Mononuclear cell (primary cell): ENCODE measurements around the gene FOXF1. TPM values are rescaled to one million over a fixed set of nuclear protein-coding genes. Genes with fewer than 3 reads are reported as not detected.

Source experiments
- H3K27me3 ChIP-seq: 2 replicates; pipeline ENCODE4 v1.6.0; 2011; ENCODE audit warnings: low read length, control low read depth; ENCODE audit not compliant: insufficient read depth
- H3K4me1 ChIP-seq: 2 replicates; pipeline ENCODE4 v1.5.1; 2011; ENCODE audit warnings: mild to moderate bottlenecking, low read length, control low read depth; ENCODE audit not compliant: insufficient read depth
- H3K4me3 ChIP-seq: 2 replicates; pipeline ENCODE4 v1.5.1; 2011; ENCODE audit warnings: mild to moderate bottlenecking, low read length, moderate library complexity
- H3K9me3 ChIP-seq: 2 replicates; pipeline ENCODE4 v1.5.1; 2011; ENCODE audit warnings: low read depth, mild to moderate bottlenecking, control low read depth, low read length
- total RNA-seq: library from RNA; depleted of rRNA; stranded (reverse); fragments of >200 nt; gene quantifications from one replicate; pipeline ENCODE4 v1.2.3, GENCODE V29; 2012

FOXF1 gene
- under 0.01 TPM for total RNA-seq

DNA sequence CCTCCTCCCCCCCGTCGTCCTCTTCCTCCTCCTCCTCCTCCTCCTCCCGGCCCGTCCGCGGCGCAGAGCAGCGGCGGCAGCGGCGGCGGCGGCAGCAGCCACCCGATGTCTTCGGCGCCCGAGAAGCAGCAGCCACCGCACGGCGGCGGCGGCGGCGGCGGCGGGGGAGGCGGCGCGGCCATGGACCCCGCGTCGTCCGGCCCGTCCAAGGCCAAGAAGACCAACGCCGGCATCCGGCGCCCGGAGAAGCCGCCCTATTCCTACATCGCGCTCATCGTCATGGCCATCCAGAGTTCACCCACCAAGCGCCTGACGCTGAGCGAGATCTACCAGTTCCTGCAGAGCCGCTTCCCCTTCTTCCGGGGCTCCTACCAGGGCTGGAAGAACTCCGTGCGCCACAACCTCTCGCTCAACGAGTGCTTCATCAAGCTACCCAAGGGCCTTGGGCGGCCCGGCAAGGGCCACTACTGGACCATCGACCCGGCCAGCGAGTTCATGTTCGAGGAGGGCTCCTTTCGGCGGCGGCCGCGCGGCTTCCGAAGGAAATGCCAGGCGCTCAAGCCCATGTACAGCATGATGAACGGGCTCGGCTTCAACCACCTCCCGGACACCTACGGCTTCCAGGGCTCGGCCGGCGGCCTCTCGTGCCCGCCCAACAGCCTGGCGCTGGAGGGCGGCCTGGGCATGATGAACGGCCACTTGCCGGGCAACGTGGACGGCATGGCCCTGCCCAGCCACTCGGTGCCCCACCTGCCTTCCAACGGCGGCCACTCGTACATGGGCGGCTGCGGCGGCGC is at the start of gene FOXF1:
Gene FOXF1, plus strand, starts transcription at position 63 of the 797 bp plus-strand sequence. Its CDS starts 43 bp downstream, at position 106.
- peaks cover 10% of the 10 kb centered on the region for H3K4me1 ChIP-seq
- peaks cover 79% of the 10 kb centered on the region for H3K27me3 ChIP-seq
- H3K4me3 ChIP-seq = peak within 1 kb of the TSS; percentile 22

DNA sequence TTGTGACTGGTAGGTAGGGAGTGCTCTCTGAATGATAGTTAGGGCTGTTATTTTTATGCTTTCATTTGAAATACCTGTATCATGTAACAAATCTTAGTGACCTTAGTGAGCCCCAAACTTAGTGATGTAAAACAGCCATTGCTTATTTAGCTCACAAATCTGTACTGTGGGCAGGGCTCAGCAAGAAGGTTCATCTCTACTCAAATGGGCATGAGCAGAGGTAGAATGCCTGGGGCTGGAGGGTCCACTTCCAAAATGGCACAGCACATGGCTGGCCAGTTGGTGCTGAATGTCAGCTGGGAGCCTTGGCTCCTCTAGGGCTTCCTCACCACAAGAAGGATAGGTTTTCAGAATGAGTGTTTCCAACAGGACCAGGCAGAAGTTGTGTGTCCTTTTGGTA is 49.3 kb upstream of the FOXF1 start:
- H3K9me3 ChIP-seq = no peaks in the 10 kb centered on the region

More for the DNA sequence above, at the start of gene FOXF1:
- H3K9me3 ChIP-seq = no peaks in the 10 kb centered on the region

DNA sequence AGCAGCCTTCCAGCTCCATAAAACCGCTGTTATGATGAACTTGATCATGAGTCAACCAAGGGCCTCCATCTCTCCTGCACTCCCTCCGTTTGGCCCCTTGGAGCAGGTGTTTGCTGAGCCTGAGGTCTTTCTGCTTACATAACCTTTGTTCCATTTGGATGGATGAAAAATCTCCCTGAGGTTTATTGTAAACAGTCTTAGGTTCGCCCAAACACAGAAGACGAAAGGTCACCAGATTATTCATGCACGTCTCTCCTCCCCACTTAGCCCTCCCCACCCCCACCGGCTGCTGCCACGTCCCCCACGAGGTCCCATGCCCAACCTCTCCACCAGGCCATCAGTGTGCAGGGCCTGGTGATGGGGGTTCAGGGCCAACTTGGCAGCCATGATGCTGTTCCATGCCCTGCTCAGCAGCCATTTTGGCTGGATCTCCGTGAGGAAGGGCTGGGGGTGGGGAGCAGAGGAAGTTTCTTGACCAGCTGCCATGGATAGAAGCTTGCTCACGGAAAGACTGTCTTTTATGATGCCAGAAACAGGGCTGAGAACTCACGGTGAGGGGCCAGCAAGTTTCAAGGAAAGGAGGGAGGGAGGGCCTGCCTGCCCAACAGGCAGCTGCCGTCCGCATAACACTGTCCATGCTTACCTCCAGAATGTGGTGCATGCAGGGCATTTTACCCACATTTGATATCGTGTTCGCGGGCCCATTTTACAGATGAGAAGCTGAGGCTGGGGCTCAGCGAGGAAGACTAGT is 47.8 kb upstream of the FOXF1 start:
- Histone ChIP-seq H3K4me1 (no peaks in the 10 kb centered on the region), H3K4me3 (no peak overlapping the region), H3K9me3 (no peaks in the 10 kb centered on the region), H3K27me3 (no peaks in the 10 kb centered on the region)

More for the DNA sequence above, 49.3 kb upstream of the FOXF1 start:
- no peak overlapping the region for H3K4me3 ChIP-seq
- no peaks in the 10 kb centered on the region for H3K4me1 ChIP-seq
- no peaks in the 10 kb centered on the region for H3K27me3 ChIP-seq

DNA sequence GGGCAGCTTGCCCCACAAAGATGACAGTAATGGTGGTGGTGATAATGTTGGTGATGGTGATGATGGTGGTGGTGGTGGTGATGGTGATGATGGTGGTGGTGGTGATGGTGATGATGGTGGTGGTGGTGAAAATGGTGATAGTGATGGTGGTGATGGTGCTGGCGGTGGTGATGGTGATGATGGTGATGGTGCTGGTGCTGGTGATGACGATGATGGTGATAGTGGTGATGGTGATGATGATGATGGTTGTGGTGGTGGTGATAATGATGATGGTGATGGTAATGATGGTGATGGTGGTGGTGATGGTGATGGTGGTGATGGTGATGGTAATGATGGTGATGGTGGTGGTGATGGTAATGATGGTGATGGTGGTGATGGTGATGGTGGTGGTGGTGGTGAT is 46.3 kb upstream of the FOXF1 start:
- Histone ChIP-seq H3K27me3 (no peaks in the 10 kb centered on the region), H3K9me3 (no peaks in the 10 kb centered on the region), H3K4me3 (no peak overlapping the region), H3K4me1 (no peaks in the 10 kb centered on the region)

DNA sequence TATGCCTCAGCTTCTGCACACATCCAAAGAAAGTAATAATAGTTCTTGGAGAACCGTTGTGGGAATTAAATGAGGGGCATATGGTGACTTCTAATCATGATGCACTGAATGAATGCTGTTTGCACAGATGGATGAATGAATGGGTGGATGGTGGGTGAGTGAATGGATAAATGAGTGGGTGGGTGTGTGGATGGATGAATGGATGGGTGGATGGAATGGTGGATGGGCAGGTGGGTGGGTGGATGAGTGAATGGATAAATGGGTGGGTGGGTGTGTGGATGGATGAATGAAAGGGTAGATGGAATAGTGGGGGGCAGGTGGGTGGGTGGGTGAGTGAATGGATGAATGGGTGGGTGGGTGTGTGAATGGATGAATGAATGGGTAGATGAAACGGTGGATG is 44.9 kb upstream of the FOXF1 start:
- H3K27me3 ChIP-seq = no peaks in the 10 kb centered on the region
- H3K9me3 ChIP-seq = no peaks in the 10 kb centered on the region
- no peak overlapping the region for H3K4me3 ChIP-seq

DNA sequence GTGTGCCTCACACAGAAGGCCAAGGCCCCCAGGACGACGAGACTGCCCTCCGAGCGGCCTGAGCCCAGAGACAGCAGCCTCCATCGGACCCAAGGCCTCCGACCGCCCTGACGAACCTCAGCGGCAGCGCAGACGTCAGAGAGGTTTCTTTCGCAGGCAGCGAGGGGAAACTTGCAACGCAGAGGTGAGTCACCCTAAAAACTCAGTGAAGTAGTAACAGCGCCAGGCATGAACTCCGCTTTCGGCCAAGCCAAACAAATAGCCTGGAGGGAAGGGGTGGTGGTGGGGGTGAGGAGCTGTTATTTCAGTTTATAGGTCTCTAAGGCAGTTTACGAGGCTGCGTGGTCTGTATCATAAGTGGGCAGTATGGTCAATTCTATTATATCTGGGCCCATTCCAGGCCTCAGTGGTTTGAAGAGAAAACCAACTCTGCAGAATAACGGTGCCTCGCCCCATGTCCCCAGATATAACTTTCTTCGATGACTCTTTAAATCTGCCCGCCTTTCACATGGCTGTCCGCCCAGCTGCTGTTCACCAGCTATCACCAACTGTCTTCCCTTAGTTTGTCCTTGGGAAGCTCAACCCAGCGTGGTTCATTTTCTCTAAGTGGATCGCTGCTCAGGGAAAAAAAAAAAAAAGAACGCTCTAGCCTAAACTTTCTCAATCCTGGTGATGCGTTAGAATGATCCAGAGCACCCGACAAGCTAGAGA is 43.5 kb upstream of the FOXF1 start:
- H3K4me1 ChIP-seq = no peaks in the 10 kb centered on the region
- H3K4me3 ChIP-seq = no peak overlapping the region
- no peaks in the 10 kb centered on the region for H3K27me3 ChIP-seq
- no peaks in the 10 kb centered on the region for H3K9me3 ChIP-seq

More for the DNA sequence above, 44.9 kb upstream of the FOXF1 start:
- H3K4me1 ChIP-seq = no peaks in the 10 kb centered on the region

DNA sequence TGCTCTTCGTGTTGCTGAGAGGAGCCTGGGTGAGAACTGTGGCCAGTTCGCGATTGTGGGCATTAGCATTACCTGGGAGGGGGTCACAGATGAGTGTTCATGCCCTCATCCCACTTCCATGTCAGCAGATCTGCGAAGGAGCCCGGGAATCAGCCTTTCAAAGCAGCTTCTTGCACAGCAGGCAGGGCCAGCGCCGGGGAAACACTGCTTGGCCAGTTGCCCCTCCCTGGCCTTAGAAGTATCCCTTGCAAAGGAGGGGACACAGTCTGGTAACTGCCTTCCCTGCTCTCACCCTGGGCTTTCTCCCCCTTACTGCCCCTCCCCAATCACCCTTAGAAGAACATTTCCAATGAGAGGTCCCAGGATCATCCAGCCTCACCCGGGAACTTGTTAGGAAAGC is 42.8 kb upstream of the FOXF1 start:
- H3K4me3 ChIP-seq = no peak overlapping the region
- H3K27me3 ChIP-seq = no peaks in the 10 kb centered on the region
- H3K9me3 ChIP-seq = no peaks in the 10 kb centered on the region
- no peaks in the 10 kb centered on the region for H3K4me1 ChIP-seq

DNA sequence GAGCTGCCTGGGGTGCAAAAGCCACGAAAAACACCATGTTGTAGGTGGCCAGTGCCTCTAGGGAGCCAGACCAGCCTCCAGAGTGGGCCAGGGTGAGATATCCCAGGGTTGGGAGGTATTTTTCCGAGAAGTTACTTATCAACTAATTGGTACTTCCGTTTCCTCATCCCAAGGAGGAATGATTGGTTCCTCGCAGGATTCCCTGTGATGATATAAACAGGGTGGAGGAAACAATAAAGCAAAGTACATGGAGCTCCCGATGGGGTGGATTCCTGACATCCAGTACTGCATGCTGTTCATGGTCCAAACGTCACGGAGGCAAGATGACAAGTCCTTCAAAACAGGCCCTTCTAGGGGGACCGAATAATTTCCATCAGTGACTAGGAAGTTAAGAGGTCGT is 39.4 kb upstream of the FOXF1 start:
- H3K27me3 ChIP-seq = no peaks in the 10 kb centered on the region
- H3K4me3 ChIP-seq = no peak overlapping the region
- no peaks in the 10 kb centered on the region for H3K9me3 ChIP-seq
- H3K4me1 ChIP-seq = no peaks in the 10 kb centered on the region

DNA sequence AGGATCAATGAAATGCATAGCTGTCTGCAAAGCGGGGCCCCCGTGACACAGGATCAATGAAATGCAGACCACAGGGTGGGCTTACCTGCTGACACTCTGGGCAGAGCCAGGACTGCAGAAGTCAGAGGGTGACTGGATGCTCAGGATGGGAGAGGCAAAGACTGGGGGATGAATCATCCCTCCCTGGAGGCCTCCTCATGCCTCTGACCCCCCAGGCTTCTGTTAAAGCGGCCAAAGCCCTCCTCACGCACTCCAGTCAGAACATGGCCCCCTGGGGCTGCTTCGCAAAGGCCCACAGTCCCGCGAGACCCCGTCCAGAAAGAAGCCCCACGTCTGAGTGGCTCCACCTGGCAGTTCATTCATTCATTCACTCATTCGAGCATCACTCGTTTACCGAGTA is 38.4 kb upstream of the FOXF1 start:
- no peaks in the 10 kb centered on the region for H3K4me1 ChIP-seq
- no peaks in the 10 kb centered on the region for H3K27me3 ChIP-seq
- H3K4me3 ChIP-seq = no peak overlapping the region
- H3K9me3 ChIP-seq = no peaks in the 10 kb centered on the region

DNA sequence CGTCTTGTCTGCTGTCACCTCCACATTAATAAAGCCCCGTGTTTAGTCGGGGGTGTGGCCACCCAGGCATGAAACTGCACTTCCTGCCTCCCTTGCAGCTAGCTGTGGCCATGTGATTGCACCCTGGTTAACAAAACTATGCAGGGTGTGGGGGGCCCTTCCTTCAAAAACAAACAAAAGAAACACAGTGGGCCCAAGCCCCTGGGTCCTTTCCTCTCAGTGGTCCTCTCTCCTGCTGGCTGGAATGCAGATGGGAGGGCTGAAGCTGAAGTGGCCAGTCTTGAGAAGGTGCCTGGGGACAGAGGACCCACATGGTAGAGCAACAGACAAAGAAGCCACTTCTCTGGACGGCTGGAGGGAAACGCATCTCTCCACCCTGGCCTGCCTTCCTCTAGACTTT is 38.0 kb upstream of the FOXF1 start:
- Histone ChIP-seq H3K27me3 (peaks cover 1% of the 10 kb centered on the region), H3K9me3 (no peaks in the 10 kb centered on the region), H3K4me1 (no peaks in the 10 kb centered on the region), H3K4me3 (no peak overlapping the region)

DNA sequence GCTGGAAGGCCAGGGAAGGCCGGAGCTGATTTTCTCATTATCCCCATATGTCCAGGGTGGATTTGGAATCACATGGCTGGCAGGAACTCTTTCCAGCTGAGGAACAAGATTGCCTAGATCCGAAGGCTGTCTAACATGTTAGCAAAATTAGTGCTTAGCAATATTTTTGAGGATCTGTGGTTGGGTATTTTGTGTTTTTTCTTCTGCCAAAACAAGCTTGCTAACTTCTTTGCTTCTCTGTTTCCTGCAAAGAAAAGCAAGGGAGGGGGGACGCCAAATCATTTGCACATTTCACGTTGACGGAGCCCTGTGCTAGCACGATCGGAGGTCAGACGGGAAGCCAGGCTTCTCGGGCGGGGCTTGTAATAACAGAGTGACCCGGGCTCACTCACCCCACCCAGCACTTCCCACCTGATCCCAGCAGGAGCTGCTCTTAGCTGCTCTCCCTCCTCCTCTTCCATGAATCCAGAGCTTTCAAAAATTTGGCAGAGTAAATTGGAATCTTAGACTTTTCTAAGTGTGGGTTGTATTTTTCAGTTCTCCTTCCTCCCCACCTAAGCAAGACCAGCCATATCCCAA is 33.3 kb upstream of the FOXF1 start:
- Histone ChIP-seq H3K4me1 (no peaks in the 10 kb centered on the region), H3K9me3 (no peaks in the 10 kb centered on the region), H3K27me3 (peaks cover 4% of the 10 kb centered on the region), H3K4me3 (no peak overlapping the region)

DNA sequence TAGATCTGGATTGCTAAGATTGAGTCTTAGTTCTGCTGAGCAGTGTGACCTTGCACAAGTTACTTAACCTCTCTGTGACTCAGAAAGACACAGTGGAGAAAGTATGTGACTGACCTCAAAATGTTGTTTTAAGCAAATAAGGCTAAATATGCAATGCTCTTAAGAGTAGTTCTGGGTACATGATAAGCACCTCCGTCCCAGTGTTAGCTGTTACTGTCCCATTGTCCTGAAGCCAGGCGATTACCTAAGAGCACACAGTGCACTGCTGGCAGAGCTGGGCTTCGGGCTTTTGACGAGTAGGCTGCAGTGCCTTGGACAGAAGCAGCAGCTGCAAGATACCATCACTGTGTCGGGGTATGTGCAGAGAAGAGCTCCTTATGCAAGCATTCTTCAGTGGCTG is 32.7 kb upstream of the FOXF1 start:
- Histone ChIP-seq H3K9me3 (no peaks in the 10 kb centered on the region), H3K4me3 (no peak overlapping the region), H3K27me3 (peaks cover 4% of the 10 kb centered on the region), H3K4me1 (no peaks in the 10 kb centered on the region)

DNA sequence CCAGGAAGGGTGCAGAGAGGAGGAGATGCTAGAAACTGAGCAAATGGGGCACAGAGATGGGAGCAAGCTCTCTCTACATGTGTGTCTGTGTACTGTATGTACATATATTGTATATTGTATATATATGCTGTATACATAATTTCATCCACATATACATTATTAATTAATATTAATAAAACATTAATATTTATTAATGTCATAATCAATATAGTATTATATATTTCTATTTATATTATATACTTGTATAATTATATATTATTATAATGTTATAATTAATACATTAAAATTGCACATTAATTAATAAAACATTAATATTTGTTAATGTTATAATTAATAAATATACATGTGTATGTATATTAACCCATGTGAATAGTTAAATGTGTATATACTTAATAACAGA is 31.5 kb upstream of the FOXF1 start:
- Histone ChIP-seq H3K4me3 (no peak overlapping the region), H3K9me3 (no peaks in the 10 kb centered on the region), H3K27me3 (peaks cover 4% of the 10 kb centered on the region), H3K4me1 (no peaks in the 10 kb centered on the region)

DNA sequence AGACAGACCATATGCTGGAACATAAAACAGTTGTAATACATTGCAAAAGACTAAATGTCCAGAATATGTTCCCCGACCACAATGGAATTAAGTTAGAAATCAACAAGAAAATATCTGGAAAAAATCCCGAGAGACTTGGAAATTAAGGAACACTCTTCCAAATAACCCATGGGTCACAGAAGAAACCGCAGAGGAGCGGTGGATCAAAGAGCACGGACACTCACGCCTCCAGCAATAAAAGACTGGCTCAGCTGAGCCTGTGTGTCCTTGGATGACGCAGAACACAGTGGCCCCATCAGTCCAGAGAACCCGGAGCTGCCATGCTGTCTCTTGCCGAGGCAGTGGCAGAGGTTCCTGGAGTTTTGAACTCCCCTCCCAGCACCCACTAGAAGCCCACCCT is 30.9 kb upstream of the FOXF1 start:
- Histone ChIP-seq H3K27me3 (peaks cover 4% of the 10 kb centered on the region), H3K4me3 (no peak overlapping the region), H3K4me1 (no peaks in the 10 kb centered on the region), H3K9me3 (no peaks in the 10 kb centered on the region)

DNA sequence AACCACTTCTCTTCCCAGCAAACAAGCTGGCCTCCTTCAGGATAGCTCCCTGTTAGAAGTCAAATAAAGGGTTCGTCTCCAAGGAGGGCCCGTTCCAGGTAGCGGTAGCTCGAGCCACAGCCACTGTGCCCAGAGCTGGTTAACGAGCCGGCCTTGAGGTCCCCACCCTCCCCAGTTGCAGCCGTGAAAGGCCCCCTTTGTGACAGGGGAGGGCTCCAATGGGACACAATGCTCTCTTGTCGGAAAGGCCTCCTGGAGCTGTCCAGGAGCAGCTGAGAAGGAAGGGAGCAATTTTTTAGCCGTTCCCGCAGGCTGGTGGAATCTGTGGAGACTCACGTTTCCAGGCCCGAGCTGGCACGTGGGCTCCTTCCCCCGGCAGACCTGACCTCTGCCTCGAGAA is 29.9 kb upstream of the FOXF1 start:
- Histone ChIP-seq H3K4me1 (no peaks in the 10 kb centered on the region), H3K4me3 (no peak overlapping the region), H3K27me3 (peaks cover 4% of the 10 kb centered on the region), H3K9me3 (no peaks in the 10 kb centered on the region)
